LNCAP (cell line): ENCODE results near the gene ITLN2.
A peak's percentile ranks its signal among the peaks of the same experiment; 100 is the strongest.

Experiments
- CTCF ChIP-seq: fragments of 450-650 bp; IDR thresholded peaks from 2 replicates; pipeline ENCODE4 v1.5.1; 2017; ENCODE audit warnings: mild to moderate bottlenecking

ITLN2 gene

GRCh38 chr1:160950657-160951056 lies 4.0 kb downstream of the ITLN2 start:
- no peak for TF ChIP-seq CTCF

- TF ChIP-seq CTCF: no peak
Observed at GRCh38 chr1:160949881-160950280, 4.7 kb downstream of the ITLN2 start.

GRCh38 chr1:160945079-160945478 lies 9.5 kb downstream of the ITLN2 start:
- TF ChIP-seq CTCF: no peak

GRCh38 chr1:160942926-160943325 lies 11.7 kb downstream of the ITLN2 start:
- peak; percentile 31; the same call in 1 of the 2 replicates for TF ChIP-seq CTCF

GRCh38 chr1:160935527-160936258 lies 18.9 kb downstream of the ITLN2 start:
- no peak for TF ChIP-seq CTCF

- no peak for TF ChIP-seq CTCF
Observed at GRCh38 chr1:160925652-160926244, 28.9 kb downstream of the ITLN2 start.

- TF ChIP-seq CTCF: no peak
Observed at GRCh38 chr1:160924791-160925651, 29.6 kb downstream of the ITLN2 start.
